H1 (cell line): Measurements from ENCODE around the gene TFF2. TPM values are rescaled to one million over a fixed set of nuclear protein-coding genes. Genes with fewer than 3 reads are reported as not detected.

Experiments used
- BRCA1 ChIP-seq: IDR thresholded peaks from 2 replicates; pipeline ENCODE4 v1.6.1; 2012; ENCODE audit warnings: low read depth, low read length, improper control_type of control experiment
- CBX5 ChIP-seq: fragments of 300-800, 300-1000 bp; sonication (generic); IDR thresholded peaks from 2 replicates; pipeline ENCODE4 v1.7.1; 2016; ENCODE audit warnings: antibody characterized with exemption, low read length, low read depth
- EGR1 ChIP-seq: IDR thresholded peaks from 2 replicates; pipeline ENCODE4 v1.6.1; 2011; ENCODE audit warnings: low read depth, low read length, borderline replicate concordance
- JUND ChIP-seq: IDR thresholded peaks from 2 replicates; pipeline ENCODE4 v1.6.1; 2011; ENCODE audit warnings: mild to moderate bottlenecking, improper control_type of control experiment, low read length
- RBBP5 ChIP-seq: IDR thresholded peaks from 2 replicates; pipeline ENCODE4 v1.7.1; 2012; ENCODE audit warnings: low read depth, mild to moderate bottlenecking, inconsistent platforms, low read length, moderate library complexity, borderline replicate concordance
- TBP ChIP-seq: IDR thresholded peaks from 2 replicates; pipeline ENCODE4 v1.6.1; 2011; ENCODE audit warnings: low read depth, low read length, improper control_type of control experiment
- polyA plus RNA-seq, 7 experiments: library from polyadenylated mRNA; depleted of rRNA in 3 of 7; stranded (reverse) in 5 of 7; unstranded in 2 of 7; fragments of >200 nt in 5 of 7; fragments of 200-250 nt in 2 of 7; gene quantifications; 1 replicate in 5 of 7; 2 replicates in 1 of 7; 4 replicates in 1 of 7; pipeline versions ENCODE4 v1.2.1 to v1.2.3, GENCODE V29; 2011 to 2013; ENCODE audit warnings: missing spikeins in 2 of 7, mixed read lengths in 2 of 7
- total RNA-seq: library from RNA; stranded (reverse); fragmentation: NEBNext Ultra II Directional; extraction: Animal tissue kit (Norgen Biotek cat#: 25700); gene quantifications from 2 replicates; pipeline ENCODE4 v1.2.1, GENCODE V29; 2021
- TF ChIP-seq, protein P1 (sequence below): fragments of 300-600 bp; sonication (generic); IDR thresholded peaks from 2 replicates; pipeline ENCODE4 v1.7.1; 2012; ENCODE audit warnings: low read length, moderate library complexity, mild to moderate bottlenecking, inconsistent platforms; ENCODE audit not compliant: insufficient replicate concordance

The TFF2 gene
- total and polyA plus RNA-seq, 2 of the 8 experiments (the other 6 are each of a cell fraction or from before 2014, with no cell fraction given): not detected

DNA sequence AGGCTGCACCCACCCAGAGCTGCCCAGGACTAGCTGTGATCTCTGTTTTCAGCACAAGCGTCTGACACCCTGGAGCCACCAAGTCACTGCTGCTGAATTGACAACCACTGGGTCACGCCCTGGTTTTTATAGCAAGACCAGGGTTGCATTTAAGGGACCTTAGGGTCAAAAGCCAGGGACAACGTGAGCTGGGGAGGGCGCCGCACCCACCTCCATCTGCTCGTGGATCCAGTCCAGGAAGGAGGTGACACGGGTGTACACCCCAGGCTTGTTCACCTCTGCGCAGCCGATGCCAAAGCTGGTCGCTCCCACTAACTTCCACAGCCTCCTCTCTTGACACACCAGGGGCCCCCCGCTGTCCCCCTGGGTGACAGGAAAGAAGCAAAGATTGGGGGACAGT is 24.7 kb upstream of the TFF2 start (continued):
- TF ChIP-seq, protein P1, sequence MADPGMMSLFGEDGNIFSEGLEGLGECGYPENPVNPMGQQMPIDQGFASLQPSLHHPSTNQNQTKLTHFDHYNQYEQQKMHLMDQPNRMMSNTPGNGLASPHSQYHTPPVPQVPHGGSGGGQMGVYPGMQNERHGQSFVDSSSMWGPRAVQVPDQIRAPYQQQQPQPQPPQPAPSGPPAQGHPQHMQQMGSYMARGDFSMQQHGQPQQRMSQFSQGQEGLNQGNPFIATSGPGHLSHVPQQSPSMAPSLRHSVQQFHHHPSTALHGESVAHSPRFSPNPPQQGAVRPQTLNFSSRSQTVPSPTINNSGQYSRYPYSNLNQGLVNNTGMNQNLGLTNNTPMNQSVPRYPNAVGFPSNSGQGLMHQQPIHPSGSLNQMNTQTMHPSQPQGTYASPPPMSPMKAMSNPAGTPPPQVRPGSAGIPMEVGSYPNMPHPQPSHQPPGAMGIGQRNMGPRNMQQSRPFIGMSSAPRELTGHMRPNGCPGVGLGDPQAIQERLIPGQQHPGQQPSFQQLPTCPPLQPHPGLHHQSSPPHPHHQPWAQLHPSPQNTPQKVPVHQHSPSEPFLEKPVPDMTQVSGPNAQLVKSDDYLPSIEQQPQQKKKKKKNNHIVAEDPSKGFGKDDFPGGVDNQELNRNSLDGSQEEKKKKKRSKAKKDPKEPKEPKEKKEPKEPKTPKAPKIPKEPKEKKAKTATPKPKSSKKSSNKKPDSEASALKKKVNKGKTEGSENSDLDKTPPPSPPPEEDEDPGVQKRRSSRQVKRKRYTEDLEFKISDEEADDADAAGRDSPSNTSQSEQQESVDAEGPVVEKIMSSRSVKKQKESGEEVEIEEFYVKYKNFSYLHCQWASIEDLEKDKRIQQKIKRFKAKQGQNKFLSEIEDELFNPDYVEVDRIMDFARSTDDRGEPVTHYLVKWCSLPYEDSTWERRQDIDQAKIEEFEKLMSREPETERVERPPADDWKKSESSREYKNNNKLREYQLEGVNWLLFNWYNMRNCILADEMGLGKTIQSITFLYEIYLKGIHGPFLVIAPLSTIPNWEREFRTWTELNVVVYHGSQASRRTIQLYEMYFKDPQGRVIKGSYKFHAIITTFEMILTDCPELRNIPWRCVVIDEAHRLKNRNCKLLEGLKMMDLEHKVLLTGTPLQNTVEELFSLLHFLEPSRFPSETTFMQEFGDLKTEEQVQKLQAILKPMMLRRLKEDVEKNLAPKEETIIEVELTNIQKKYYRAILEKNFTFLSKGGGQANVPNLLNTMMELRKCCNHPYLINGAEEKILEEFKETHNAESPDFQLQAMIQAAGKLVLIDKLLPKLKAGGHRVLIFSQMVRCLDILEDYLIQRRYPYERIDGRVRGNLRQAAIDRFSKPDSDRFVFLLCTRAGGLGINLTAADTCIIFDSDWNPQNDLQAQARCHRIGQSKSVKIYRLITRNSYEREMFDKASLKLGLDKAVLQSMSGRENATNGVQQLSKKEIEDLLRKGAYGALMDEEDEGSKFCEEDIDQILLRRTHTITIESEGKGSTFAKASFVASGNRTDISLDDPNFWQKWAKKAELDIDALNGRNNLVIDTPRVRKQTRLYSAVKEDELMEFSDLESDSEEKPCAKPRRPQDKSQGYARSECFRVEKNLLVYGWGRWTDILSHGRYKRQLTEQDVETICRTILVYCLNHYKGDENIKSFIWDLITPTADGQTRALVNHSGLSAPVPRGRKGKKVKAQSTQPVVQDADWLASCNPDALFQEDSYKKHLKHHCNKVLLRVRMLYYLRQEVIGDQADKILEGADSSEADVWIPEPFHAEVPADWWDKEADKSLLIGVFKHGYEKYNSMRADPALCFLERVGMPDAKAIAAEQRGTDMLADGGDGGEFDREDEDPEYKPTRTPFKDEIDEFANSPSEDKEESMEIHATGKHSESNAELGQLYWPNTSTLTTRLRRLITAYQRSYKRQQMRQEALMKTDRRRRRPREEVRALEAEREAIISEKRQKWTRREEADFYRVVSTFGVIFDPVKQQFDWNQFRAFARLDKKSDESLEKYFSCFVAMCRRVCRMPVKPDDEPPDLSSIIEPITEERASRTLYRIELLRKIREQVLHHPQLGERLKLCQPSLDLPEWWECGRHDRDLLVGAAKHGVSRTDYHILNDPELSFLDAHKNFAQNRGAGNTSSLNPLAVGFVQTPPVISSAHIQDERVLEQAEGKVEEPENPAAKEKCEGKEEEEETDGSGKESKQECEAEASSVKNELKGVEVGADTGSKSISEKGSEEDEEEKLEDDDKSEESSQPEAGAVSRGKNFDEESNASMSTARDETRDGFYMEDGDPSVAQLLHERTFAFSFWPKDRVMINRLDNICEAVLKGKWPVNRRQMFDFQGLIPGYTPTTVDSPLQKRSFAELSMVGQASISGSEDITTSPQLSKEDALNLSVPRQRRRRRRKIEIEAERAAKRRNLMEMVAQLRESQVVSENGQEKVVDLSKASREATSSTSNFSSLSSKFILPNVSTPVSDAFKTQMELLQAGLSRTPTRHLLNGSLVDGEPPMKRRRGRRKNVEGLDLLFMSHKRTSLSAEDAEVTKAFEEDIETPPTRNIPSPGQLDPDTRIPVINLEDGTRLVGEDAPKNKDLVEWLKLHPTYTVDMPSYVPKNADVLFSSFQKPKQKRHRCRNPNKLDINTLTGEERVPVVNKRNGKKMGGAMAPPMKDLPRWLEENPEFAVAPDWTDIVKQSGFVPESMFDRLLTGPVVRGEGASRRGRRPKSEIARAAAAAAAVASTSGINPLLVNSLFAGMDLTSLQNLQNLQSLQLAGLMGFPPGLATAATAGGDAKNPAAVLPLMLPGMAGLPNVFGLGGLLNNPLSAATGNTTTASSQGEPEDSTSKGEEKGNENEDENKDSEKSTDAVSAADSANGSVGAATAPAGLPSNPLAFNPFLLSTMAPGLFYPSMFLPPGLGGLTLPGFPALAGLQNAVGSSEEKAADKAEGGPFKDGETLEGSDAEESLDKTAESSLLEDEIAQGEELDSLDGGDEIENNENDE: no peak
- TF ChIP-seq CBX5: no peak
- TF ChIP-seq EGR1: no peak
- TF ChIP-seq JUND: no peak
- TF ChIP-seq TBP: no peak
- TF ChIP-seq RBBP5: no peak
- TF ChIP-seq BRCA1: no peak
- TF ChIP-seq, all 59 proteins: peak for 0
